HG02678 (cell line): ENCODE data around the gene DMXL1.
"Not testable (repeated sequence)": the region's sequence is repeated elsewhere in the genome, so short reads cannot be mapped to it uniquely, and the experiment has no call there.

Experiments used
- ATAC-seq: cut with Tn5 transposase; IDR thresholded peaks from one replicate; pipeline ENCODE4 v1.9.1; 2021; ENCODE audit warnings: mild to moderate bottlenecking, moderate library complexity; ENCODE audit not compliant: unreplicated experiment

DMXL1 gene

GRCh38 chr5:119190470-119191095, 119.7 kb downstream of the DMXL1 start:
- ATAC-seq, result no peak

- ATAC-seq, result no peak
These were observed 121.1 kb downstream of the DMXL1 start for GRCh38 chr5:119191944-119192343.

GRCh38 chr5:119200795-119201194, 129.9 kb downstream of the DMXL1 start:
- ATAC-seq, result no peak

- ATAC-seq, result no peak
These were observed 136.2 kb downstream of the DMXL1 start for GRCh38 chr5:119207105-119207504.

GRCh38 chr5:119212026-119212425, 141.1 kb downstream of the DMXL1 start:
- ATAC-seq, result no peak

GRCh38 chr5:119212676-119213075, 141.8 kb downstream of the DMXL1 start:
- ATAC-seq, result no peak

- ATAC-seq, result no peak
These were observed 146.3 kb downstream of the DMXL1 start for GRCh38 chr5:119217183-119217582.

- ATAC-seq, result no peak
These were observed 148.2 kb downstream of the DMXL1 start for GRCh38 chr5:119218830-119219782.

GRCh38 chr5:119220576-119221197, 149.8 kb downstream of the DMXL1 start:
- ATAC-seq, result peak; percentile 87

GRCh38 chr5:119221330-119221729, 150.4 kb downstream of the DMXL1 start:
- ATAC-seq, result no peak

GRCh38 chr5:119229950-119230349, 159.1 kb downstream of the DMXL1 start:
- ATAC-seq, result no peak

- ATAC-seq, result no peak
These were observed 167.6 kb downstream of the DMXL1 start for GRCh38 chr5:119238265-119239118.

- ATAC-seq, result no peak
These were observed 168.2 kb downstream of the DMXL1 start for GRCh38 chr5:119239119-119239417.

GRCh38 chr5:119239826-119240225, 168.9 kb downstream of the DMXL1 start:
- not testable (repeated sequence) for ATAC-seq

- ATAC-seq, result no peak
These were observed 173.0 kb downstream of the DMXL1 start for GRCh38 chr5:119243888-119244287.

- ATAC-seq, result no peak
These were observed 180.3 kb downstream of the DMXL1 start for GRCh38 chr5:119250946-119251901.

- ATAC-seq, result no peak
These were observed 184.9 kb downstream of the DMXL1 start for GRCh38 chr5:119255571-119256356.

- no peak for ATAC-seq
These were observed 186.7 kb downstream of the DMXL1 start for GRCh38 chr5:119257613-119258012.

GRCh38 chr5:119263639-119264038, 192.8 kb downstream of the DMXL1 start:
- ATAC-seq, result no peak
